ENCODE data around the gene CR1. TPM values are rescaled to one million over a fixed set of nuclear protein-coding genes. Genes with fewer than 3 reads are reported as not detected.

CR1 gene
- not detected in 2 replicates for total RNA-seq

DNA sequence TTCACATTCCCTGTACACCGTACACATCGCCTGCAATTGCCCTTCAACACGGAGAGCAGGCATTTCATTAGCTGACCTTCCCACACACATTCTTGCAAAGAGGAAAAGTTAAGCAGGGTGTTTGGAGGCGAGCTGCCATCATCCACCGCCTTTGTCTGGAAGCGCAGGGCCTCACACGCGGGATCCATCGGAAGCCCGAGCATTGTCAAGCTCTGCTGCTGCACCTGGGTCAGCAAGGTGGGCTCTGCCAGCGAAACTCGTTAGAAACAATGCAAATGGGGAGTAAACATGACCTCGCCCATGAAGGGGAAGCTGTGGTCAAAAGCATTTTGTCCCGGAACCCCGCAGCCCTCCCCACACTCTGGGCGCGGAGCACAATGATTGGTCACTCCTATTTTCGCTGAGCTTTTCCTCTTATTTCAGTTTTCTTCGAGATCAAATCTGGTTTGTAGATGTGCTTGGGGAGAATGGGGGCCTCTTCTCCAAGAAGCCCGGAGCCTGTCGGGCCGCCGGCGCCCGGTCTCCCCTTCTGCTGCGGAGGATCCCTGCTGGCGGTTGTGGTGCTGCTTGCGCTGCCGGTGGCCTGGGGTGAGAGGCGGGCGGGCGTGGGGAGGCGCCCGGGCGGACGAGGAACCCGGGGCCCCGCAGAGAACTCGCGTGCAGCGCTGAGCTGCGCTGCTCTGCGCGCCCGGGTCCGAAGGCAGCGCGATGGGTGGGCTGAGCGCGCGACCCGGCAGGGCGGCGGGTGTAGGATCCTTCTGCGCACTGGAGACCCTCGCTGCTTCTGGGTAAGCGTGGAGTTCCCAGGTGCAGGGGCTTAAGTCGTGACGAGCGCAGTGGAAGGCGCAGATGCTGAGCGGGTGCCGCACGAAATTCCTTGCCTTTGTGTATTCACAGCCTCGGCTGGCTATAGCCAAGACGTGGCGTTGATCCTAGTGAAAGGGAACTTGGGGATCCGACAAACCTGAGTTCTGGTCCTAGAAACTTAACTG is at the start of gene CR1:
Gene CR1 (plus strand): TSS at position 357 of the 992 bp plus-strand sequence. CDS start 111 bp downstream, at position 468.

DNA sequence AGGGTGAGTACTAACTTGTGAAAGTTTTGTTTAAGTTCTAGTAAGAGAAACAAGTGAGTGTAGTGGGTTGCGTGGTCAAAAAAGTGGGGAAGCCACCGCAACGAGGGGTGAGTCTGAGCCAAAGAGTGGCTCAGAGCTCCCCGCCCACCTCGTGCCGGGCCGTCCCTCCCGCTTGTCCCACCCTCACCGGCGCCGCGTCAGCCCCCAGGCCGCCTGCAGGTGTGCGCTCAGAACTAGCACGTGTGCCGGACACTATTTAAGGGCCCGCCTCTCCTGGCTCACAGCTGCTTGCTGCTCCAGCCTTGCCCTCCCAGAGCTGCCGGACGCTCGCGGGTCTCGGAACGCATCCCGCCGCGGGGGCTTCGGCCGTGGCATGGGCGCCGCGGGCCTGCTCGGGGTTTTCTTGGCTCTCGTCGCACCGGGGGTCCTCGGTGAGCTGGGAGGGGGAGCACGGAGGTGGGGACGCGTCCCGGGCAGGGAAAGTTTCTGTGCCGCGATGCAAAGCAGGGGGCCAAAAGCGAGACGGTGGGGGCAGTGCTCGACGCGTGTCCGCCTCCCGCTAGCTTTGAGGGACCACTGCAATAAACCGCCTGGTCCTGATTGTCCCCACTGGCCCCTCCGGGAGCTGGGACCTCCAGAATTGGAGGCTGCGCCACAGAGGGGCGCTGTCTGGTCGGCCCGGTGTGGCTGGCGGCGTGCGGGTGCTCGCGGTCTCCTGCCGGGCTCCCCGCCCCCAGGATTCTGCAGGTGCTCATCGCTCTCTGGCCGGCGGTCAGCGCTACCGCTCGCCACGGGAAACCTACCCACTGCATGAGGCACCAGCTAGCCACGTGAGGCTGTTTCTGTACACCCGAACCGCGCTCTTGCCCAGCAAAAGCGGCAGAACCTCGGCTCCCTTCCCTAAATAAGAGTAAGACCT is 41.7 kb upstream of the CR1 start, which contains the start of gene CR2:
Gene CR2 (plus strand): TSS at position 283 of the 919 bp plus-strand sequence. CDS start 91 bp downstream, at position 374.

DNA sequence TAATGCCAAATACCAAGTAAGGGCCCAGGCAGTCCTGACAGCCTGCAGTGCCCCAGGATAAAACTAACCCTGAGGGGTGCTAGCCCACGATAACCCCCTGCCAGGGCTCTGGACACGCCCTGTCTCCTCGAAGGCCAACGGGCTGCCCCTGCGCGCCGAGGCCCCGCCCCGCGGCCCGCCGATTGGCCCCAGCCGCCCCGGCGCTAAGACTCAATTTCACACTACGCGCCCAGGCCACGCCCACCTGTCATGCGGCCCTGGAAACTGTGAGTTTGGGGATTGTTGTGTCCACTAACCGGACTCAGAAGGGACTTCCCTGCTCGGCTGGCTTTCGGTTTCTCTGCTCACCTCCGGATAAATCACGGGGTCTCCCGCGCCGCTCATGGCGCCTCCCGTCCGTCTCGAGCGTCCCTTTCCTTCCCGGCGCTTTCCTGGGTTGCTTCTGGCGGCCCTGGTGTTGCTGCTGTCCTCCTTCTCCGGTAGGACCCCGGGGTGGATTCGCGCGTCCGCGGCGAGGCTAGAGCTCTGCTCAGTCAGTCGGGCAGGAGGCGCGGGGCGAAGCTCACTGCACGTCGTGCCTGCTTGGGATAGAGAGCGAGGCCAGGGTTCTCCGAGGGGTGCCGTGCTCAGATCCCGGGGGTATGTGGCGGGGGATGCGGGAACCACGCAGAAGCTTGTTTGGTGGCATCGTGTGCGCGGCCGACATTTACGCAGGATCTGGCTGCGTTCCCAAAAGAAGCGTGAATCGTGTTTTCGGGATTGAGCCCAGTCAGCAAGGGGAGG is 149.1 kb downstream of the CR1 start, which contains the start of gene CR1L:
Gene CR1L (plus strand): TSS at position 282 of the 783 bp plus-strand sequence. CDS start 101 bp downstream, at position 383.

Other genes starting within 250 kb of the CR1 start
- gene CD55, start 174.5 kb upstream of the CR1 start, total RNA-seq: 33.8 and 50.4 TPM in 2 replicates
- not detected in 2 replicates for gene CR2, start 41.8 kb upstream of the CR1 start, total RNA-seq
- not detected in 2 replicates for gene CR1L, start 149.0 kb downstream of the CR1 start, total RNA-seq

Data from subcutaneous preadipocyte (primary cell).